Measurements from ENCODE around the gene RIMS4. TPM values are rescaled to one million over a fixed set of nuclear protein-coding genes. Genes with fewer than 3 reads are reported as not detected.
A peak's percentile ranks its signal among the peaks of the same experiment; 100 is the strongest.

The RIMS4 gene
- total RNA-seq, 3 donors from 2014 or later = 0.51 to 2.0 (median 1.4) TPM

DNA sequence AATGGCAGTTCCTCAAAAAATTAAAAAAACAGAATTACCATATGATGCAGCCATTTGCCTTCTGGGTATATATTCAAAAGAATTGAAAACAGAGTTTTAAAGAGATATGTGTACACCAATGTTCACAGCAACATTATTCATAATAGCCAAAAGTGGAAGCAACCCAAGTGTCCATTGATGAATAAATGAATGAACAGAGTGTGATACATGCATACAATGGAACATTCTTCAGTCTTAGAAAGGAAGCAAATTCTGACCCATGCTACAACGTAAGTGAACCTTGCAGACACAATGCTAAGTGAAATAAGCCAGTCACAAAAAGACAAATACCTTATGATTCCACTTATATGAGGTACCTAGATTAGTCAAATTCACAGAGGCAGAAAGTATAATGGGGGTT lies 40.5 kb upstream of the RIMS4 start:
- TF ChIP-seq, protein P1, sequence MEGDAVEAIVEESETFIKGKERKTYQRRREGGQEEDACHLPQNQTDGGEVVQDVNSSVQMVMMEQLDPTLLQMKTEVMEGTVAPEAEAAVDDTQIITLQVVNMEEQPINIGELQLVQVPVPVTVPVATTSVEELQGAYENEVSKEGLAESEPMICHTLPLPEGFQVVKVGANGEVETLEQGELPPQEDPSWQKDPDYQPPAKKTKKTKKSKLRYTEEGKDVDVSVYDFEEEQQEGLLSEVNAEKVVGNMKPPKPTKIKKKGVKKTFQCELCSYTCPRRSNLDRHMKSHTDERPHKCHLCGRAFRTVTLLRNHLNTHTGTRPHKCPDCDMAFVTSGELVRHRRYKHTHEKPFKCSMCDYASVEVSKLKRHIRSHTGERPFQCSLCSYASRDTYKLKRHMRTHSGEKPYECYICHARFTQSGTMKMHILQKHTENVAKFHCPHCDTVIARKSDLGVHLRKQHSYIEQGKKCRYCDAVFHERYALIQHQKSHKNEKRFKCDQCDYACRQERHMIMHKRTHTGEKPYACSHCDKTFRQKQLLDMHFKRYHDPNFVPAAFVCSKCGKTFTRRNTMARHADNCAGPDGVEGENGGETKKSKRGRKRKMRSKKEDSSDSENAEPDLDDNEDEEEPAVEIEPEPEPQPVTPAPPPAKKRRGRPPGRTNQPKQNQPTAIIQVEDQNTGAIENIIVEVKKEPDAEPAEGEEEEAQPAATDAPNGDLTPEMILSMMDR (IDR thresholded peaks at IDR 0.05) = no peak
- Histone ChIP-seq H3K4me3 (no peak overlapping the region), H3K9me3 (no peaks in the 10 kb centered on the region), H3K36me3 (ENCODE audit: low read depth) (no peaks in the 10 kb centered on the region), H3K4me1 (ENCODE audit: low read depth) (peaks cover 21% of the 10 kb centered on the region)
- DNase-seq = no peak
- intact Hi-C loops (cut with DNase I, micrococcal nuclease) = no loop called here
- no peak for ATAC-seq

DNA sequence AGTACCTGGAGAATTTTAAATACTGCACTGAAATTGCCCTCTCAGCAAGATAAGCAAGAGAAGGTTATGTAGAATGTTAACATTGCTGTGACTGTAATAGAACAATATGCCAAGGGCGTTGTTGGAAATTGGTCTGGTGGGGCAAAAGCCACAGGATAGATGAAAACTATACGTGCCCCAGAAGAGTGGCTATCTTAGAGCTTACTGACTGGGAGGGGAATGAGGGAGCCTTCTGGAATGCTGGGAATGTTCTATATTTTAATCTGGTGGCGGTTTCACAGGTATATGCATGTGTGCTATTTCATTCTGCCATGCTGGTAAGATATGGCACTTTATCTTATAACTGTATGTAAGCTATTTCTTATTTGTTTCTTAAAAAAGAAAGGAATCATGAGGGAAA lies 39.9 kb upstream of the RIMS4 start:
- Histone ChIP-seq H3K4me1 (ENCODE audit: low read depth) (peaks cover 21% of the 10 kb centered on the region), H3K36me3 (ENCODE audit: low read depth) (no peaks in the 10 kb centered on the region), H3K9me3 (no peaks in the 10 kb centered on the region), H3K4me3 (no peak overlapping the region)
- peak; percentile 71 for ATAC-seq
- TF ChIP-seq, protein P1 (IDR thresholded peaks at IDR 0.05) = no peak
- DNase-seq = peak in 1 of 3 donors; percentile 48
- intact Hi-C loops (cut with DNase I, micrococcal nuclease) = no loop called here

DNA sequence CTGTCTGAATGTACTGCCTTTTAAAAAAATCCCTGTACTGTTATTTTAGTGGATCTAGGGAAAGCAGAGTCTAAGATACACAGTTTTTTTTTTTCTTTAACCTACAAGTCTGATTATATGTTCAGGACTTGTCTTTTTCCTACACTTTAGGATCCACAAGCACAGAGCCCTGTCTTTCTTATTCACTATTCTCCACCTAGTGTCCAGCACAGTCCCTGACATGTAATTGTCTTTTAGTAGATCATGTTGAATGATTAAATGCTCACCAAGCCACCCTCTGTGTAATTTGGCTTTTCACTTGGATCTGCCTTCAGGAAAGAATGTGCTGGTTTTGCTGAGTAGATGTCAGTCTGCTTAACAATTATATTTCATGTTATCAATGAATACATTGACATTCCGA lies 39.4 kb upstream of the RIMS4 start:
- no peak overlapping the region for H3K4me3 ChIP-seq
- H3K36me3 ChIP-seq (ENCODE audit: low read depth) = no peaks in the 10 kb centered on the region
- TF ChIP-seq, protein P1 (IDR thresholded peaks at IDR 0.05) = no peak
- DNase-seq (no peak), ATAC-seq (peak; percentile 33)
- peaks cover 21% of the 10 kb centered on the region for H3K4me1 ChIP-seq (ENCODE audit: low read depth)
- no peaks in the 10 kb centered on the region for H3K9me3 ChIP-seq
- intact Hi-C loops (cut with DNase I, micrococcal nuclease) = no loop called here

DNA sequence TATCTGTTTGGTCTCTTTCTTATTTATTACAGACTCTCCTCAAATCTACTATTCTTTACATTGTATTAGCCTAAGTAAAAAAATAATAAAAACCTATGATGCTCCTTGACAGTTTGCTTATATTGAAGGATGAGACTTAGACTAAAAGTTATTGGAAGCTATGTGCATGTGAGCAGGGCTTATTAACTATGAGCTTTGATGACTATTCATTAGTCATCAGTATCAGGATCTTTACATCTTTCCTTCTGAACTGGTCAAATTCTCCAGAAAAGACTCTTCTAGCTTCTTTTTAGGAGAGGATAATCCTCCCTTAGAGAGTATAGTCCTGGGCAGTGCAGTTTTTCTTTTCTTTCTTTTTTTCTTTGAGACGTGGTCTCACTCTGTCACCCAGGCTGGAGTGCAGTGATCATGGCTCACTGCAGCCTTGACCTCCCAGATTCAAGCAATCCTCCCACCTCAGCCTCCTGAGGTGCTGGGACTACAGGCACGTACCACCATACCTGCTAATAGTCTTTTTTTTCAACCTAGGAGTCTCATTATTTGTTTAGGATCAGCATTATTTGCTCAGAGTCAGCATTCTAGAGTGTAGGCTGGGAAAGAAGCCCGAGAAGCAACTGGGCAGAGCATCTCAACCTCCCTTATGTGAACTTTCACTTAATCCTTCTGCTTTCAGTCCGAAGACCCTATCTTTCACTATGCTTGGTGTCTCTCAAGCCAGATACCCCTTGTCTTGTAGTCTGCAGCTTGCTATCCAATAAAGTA lies 38.1 kb upstream of the RIMS4 start:
- intact Hi-C loops (cut with DNase I, micrococcal nuclease) = no loop called here
- Histone ChIP-seq H3K9me3 (no peaks in the 10 kb centered on the region), H3K4me3 (no peak overlapping the region), H3K36me3 (ENCODE audit: low read depth) (no peaks in the 10 kb centered on the region), H3K4me1 (ENCODE audit: low read depth) (peaks cover 21% of the 10 kb centered on the region)
- DNase-seq = no peak
- ATAC-seq = no peak
- TF ChIP-seq, protein P1 (IDR thresholded peaks at IDR 0.05) = no peak

DNA sequence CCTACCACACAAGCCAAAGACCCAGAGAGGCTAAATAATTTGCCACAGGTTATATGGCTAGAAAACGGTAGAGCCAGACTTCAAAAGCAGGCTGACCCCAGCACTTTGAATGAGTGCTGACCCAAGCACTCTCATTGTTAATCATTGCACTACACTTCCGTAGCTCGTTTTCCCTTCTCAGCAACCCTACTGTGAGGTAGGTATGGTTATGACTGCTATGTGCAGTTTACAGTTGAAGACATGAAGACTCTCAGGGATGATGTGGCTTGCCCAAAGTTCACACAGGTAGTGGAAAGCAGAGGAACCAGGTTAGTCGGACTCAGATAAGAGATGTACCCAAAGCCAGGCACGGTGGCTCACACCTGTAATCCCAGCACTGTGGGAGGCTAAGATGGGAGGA lies 33.5 kb upstream of the RIMS4 start:
- no peak for DNase-seq

More for the DNA sequence above, 33.5 kb upstream of the RIMS4 start:
- H3K4me1 ChIP-seq (ENCODE audit: low read depth) = no peaks in the 10 kb centered on the region
- H3K36me3 ChIP-seq (ENCODE audit: low read depth) = no peaks in the 10 kb centered on the region
- intact Hi-C loops (cut with DNase I, micrococcal nuclease) = no loop called here
- ATAC-seq = no peak
- TF ChIP-seq, protein P1 (IDR thresholded peaks at IDR 0.05) = no peak
- H3K9me3 ChIP-seq = no peaks in the 10 kb centered on the region
- H3K4me3 ChIP-seq = no peak overlapping the region
